HG02840 (cell line): Measurements from ENCODE around the gene RFC1.

Source experiments
- ATAC-seq: cut with Tn5 transposase; IDR thresholded peaks from one replicate; pipeline ENCODE4 v1.9.1; 2021; ENCODE audit warnings: mild to moderate bottlenecking, moderate library complexity, moderate number of reproducible peaks; ENCODE audit not compliant: unreplicated experiment, low FRiP score

Gene RFC1

GRCh38 chr4:39259571-39260330 is 106.4 kb downstream of the RFC1 start:
- no peak for ATAC-seq

- ATAC-seq, result no peak
Observed at GRCh38 chr4:39256436-39256835, 109.7 kb downstream of the RFC1 start.

GRCh38 chr4:39255871-39256270 is 110.3 kb downstream of the RFC1 start:
- no peak for ATAC-seq

- no peak for ATAC-seq
Observed at GRCh38 chr4:39255266-39255665, 110.9 kb downstream of the RFC1 start.

GRCh38 chr4:39243462-39243861 is 122.7 kb downstream of the RFC1 start:
- ATAC-seq, result no peak
